Fibroblast of villous mesenchyme (primary cell): ENCODE measurements around the gene IL12RB2. TPM values are rescaled to one million over a fixed set of nuclear protein-coding genes. Genes with fewer than 3 reads are reported as not detected.

ENCODE experiments used
- DNase-seq: peaks from one replicate; pipeline ENCODE4 v3.0.0-alpha.2; 2010; ENCODE audit warnings: low read depth
- H3K4me3 ChIP-seq: 2 replicates; pipeline ENCODE4 v1.5.1; 2011; ENCODE audit warnings: low read depth, mild to moderate bottlenecking, low read length
- total RNA-seq: library from RNA; depleted of rRNA; stranded (reverse); fragments of >200 nt; gene quantifications from 2 replicates; pipeline ENCODE4 v1.2.3, GENCODE V29; 2012
- TF ChIP-seq, protein P1 (sequence below): IDR thresholded peaks from 2 replicates; pipeline ENCODE4 v1.5.1; 2012; ENCODE audit warnings: low read depth, mild to moderate bottlenecking, low read length; ENCODE audit not compliant: insufficient read depth

Gene IL12RB2
- total RNA-seq, 1 donor: not detected

DNA sequence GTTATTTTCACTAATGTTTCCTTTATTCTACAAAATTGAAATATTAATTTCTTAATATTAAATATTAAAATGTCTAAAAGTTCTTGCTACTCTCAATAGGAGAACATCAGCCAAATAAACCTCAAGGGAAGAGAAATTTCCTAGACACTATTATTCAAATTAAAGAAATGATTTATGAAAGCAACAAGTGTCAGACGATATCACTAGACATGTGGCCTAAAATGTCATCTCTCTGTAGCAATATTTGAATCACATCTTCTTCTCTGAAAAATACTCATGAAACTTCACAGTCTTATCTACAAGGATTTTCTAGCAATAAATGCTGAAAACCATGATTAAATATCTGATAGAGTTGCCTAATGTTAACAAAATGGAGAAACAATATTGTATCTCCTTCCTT, 125.1 kb downstream of the IL12RB2 start:
- no peak overlapping the region for H3K4me3 ChIP-seq
- TF ChIP-seq, protein P1, sequence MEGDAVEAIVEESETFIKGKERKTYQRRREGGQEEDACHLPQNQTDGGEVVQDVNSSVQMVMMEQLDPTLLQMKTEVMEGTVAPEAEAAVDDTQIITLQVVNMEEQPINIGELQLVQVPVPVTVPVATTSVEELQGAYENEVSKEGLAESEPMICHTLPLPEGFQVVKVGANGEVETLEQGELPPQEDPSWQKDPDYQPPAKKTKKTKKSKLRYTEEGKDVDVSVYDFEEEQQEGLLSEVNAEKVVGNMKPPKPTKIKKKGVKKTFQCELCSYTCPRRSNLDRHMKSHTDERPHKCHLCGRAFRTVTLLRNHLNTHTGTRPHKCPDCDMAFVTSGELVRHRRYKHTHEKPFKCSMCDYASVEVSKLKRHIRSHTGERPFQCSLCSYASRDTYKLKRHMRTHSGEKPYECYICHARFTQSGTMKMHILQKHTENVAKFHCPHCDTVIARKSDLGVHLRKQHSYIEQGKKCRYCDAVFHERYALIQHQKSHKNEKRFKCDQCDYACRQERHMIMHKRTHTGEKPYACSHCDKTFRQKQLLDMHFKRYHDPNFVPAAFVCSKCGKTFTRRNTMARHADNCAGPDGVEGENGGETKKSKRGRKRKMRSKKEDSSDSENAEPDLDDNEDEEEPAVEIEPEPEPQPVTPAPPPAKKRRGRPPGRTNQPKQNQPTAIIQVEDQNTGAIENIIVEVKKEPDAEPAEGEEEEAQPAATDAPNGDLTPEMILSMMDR: no peak
- DNase-seq: no peak

DNA sequence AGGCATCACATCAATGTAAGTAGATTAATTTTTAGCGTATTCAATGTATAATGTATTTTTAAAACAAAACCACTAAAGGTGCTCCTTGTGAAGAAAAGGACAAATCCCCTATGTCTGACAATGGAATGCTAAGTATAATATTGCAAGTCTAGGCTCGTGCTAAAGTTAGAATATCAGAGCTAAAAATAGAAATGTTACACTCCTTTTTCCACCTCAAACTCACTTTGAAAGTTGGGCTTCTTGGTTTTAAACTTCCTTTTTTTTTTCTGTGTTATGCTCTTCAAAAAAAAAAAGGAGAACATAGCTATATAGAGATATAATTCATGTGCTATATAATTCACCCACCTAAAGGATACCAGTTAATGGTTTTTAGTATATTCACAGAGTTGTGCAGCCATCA, 126.2 kb downstream of the IL12RB2 start:
- DNase-seq: no peak
- TF ChIP-seq, protein P1: no peak
- H3K4me3 ChIP-seq: no peak overlapping the region

- H3K4me3 ChIP-seq: no peak overlapping the region
- DNase-seq: peak; percentile 51
- TF ChIP-seq, protein P1: no peak
Observed at GRCh38 chr1:67434491-67434890, 126.8 kb downstream of the IL12RB2 start.

- no peak for DNase-seq
- no peak overlapping the region for H3K4me3 ChIP-seq
- TF ChIP-seq, protein P1: no peak
Observed at GRCh38 chr1:67436511-67437055, 128.9 kb downstream of the IL12RB2 start.

GRCh38 chr1:67437961-67438360, 130.3 kb downstream of the IL12RB2 start:
- TF ChIP-seq, protein P1: no peak
- no peak overlapping the region for H3K4me3 ChIP-seq
- no peak for DNase-seq

GRCh38 chr1:67439277-67440029, 131.8 kb downstream of the IL12RB2 start:
- DNase-seq: no peak
- H3K4me3 ChIP-seq: no peak overlapping the region
- TF ChIP-seq, protein P1: no peak

DNA sequence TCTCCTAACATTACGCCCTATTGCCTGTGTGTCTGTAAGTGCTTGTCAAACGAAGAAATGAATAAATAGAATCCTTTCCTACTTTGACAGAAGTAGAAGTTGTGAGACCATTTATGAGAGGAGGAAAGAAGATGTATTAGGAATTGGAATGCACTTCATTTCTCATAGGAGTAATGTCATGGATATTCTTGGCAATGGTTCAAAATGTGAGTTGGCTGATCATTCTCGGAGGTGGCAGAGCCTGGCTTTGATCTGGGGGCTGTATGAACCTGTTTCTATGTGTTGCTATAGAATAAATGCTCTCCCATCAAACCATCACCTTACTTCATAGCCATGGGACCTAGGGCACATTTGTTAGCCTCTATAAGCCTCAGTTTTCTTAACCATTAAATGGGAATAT, 132.7 kb downstream of the IL12RB2 start:
- TF ChIP-seq, protein P1: no peak
- no peak overlapping the region for H3K4me3 ChIP-seq
- DNase-seq: no peak
